ENCODE measurements around the gene KCNQ1. TPM values are rescaled to one million over a fixed set of nuclear protein-coding genes. Genes with fewer than 3 reads are reported as not detected.

KCNQ1 gene
- total and polyA plus RNA-seq, 2 of the 13 experiments (the other 11 are each of a cell fraction or from before 2014, with no cell fraction given): 0.02 to 0.08 TPM

GRCh38 chr11:2777386-2777785 lies 332.6 kb downstream of the KCNQ1 start (continued):
- no peak for TF ChIP-seq PRDM15 (CRISPR knock-in tag; IDR thresholded peaks at IDR 0.05)
- TF ChIP-seq REST (IDR thresholded peaks at IDR 0.05; ENCODE audit: borderline replicate concordance in 1 of 2, low read depth in 1 of 2, low read length in 2 of 2): no peak
- no peak for TF ChIP-seq ZNF441 (CRISPR knock-in tag; IDR thresholded peaks at IDR 0.05; ENCODE audit: borderline replicate concordance)
- TF ChIP-seq ARID3A (IDR thresholded peaks at IDR 0.05; ENCODE audit: low read depth, low read length): no peak

Measured in HepG2 (cell line).